Testis (tissue), 3 donors: ENCODE measurements around the gene MRPS2. TPM values are rescaled to one million over a fixed set of nuclear protein-coding genes. Genes with fewer than 3 reads are reported as not detected.

Experiments used
- DNase-seq: peaks from one replicate; pipeline ENCODE4 v3.0.0-alpha.2; 2019
- H3K27ac ChIP-seq, 2 donors: fragments of 200-600 bp; sonication (generic); one replicate each; pipeline ENCODE4 v1.5.1; 2019
- H3K27me3 ChIP-seq: fragments of 200-600 bp; sonication (generic); one replicate; pipeline ENCODE4 v1.5.1; 2019
- H3K36me3 ChIP-seq: fragments of 200-600 bp; sonication (generic); one replicate; pipeline ENCODE4 v1.5.1; 2017; ENCODE audit warnings: low read depth; ENCODE audit errors: missing control alignments
- H3K4me1 ChIP-seq: fragments of 200-600 bp; sonication (generic); one replicate; pipeline ENCODE4 v1.5.1; 2019
- H3K4me3 ChIP-seq, 2 donors: fragments of 200-600 bp; sonication (generic); one replicate each; pipeline ENCODE4 v1.5.1; 2017 to 2019
- H3K9me3 ChIP-seq: fragments of 200-600 bp; sonication (generic); one replicate; pipeline ENCODE4 v1.5.1; 2017
- POLR2A ChIP-seq: fragments of 450-650 bp; IDR thresholded peaks from one replicate; pipeline ENCODE4 v1.6.1; 2017; ENCODE audit warnings: antibody characterized with exemption, mild to moderate bottlenecking, moderate library complexity
- WGBS, 2 donors: methylation state at CpG; one replicate each; pipeline ENCODE4 v1.1.5; 2018; 5-methylcytosine and 5-hydroxymethylcytosine counted together
- intact Hi-C: fragments of 100-400 bp; cut with DNase I; formaldehyde crosslinking; loops from one replicate; pipeline ENCODE4 v1.15.1; 2023; ENCODE audit warnings: low total_unique reads
- polyA plus RNA-seq: library from polyadenylated mRNA; stranded (reverse); fragments of 350-450 nt; fragmentation: Illumina TruSeq; extraction: RNeasy Lipid Tissue Mini Kit (QIAGEN cat#74804); gene quantifications from one replicate; pipeline ENCODE4 v1.2.3, GENCODE V29; 2014; ENCODE audit warnings: low read depth, low replicate concordance; ENCODE audit not compliant: insufficient read depth
- total RNA-seq, 2 donors: library from RNA; depleted of rRNA; stranded (reverse); fragments of >200 nt; gene quantifications; one replicate each; pipeline ENCODE4 v1.2.3, GENCODE V29; 2016
- TF ChIP-seq, protein P1 (sequence below), 3 experiments: fragments of 450-650 bp in 2 of 3; fragments of 200-600 bp in 1 of 3; sonication (generic) in 1 of 3; IDR thresholded peaks; one replicate each; pipeline ENCODE4 v1.5.1; 2016 to 2019; ENCODE audit warnings: antibody characterized with exemption in 3 of 3, mild to moderate bottlenecking in 2 of 3, moderate library complexity in 1 of 3

MRPS2 gene
- total and polyA plus RNA-seq, 3 donors from 2014 or later: 34.7 to 40.4 (median 35.9) TPM

DNA sequence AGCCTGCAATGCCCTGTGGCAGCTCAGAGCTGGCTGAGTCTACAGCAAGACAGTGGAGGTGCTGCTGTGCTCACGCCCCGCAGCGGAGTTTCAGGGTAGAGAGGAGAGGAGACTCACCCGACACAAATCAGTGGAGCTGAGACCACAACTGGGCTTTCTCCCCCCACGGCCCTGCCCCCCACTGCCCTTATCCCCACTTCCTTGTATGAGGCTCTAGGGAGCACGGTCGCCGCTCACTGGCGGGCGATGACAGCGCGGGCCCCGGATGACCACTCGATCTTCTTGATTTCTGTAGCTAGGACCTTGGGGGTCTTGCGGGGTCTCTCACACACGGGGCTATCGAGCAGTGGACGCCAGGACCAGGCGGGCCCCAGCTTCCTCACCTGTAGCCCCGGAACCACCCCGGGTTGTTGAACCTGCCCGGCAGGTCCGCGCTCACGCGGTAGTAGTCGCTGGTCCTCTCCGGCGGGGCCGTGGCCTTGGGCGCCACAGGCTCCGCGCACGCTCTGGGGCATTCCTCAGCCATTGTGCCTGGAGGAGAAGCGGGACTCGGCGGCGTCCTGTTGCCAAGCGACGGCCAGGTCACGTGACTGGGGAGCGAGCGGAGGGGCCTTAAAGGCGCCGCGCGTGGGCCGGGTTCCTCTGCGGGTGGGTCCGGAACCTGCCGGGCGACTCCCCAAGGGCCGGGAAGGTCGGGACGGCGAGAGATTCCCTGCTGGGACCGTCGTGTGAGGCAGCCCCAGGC, 984 bp upstream of the MRPS2 start:
- 2 to 3% methylated on average over 15 to 42 of the region's 58 CpGs for WGBS, 2 donors
- peak overlapping the region; percentile 77 to 90 for H3K4me3 ChIP-seq
- no peaks in the 10 kb centered on the region for H3K27me3 ChIP-seq
- H3K36me3 ChIP-seq: no peaks in the 10 kb centered on the region
- intact Hi-C loops: no loop called here
- peaks cover 12% of the 10 kb centered on the region for H3K4me1 ChIP-seq
- DNase-seq: peak; percentile 97
- H3K27ac ChIP-seq: peak overlapping the region in 1 of 2 donors; percentile 57
- TF ChIP-seq, protein P1, sequence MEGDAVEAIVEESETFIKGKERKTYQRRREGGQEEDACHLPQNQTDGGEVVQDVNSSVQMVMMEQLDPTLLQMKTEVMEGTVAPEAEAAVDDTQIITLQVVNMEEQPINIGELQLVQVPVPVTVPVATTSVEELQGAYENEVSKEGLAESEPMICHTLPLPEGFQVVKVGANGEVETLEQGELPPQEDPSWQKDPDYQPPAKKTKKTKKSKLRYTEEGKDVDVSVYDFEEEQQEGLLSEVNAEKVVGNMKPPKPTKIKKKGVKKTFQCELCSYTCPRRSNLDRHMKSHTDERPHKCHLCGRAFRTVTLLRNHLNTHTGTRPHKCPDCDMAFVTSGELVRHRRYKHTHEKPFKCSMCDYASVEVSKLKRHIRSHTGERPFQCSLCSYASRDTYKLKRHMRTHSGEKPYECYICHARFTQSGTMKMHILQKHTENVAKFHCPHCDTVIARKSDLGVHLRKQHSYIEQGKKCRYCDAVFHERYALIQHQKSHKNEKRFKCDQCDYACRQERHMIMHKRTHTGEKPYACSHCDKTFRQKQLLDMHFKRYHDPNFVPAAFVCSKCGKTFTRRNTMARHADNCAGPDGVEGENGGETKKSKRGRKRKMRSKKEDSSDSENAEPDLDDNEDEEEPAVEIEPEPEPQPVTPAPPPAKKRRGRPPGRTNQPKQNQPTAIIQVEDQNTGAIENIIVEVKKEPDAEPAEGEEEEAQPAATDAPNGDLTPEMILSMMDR (IDR thresholded peaks at IDR 0.05): peak in 1 of 3 experiments; percentile 29
- no peak for TF ChIP-seq POLR2A
- no peaks in the 10 kb centered on the region for H3K9me3 ChIP-seq

DNA sequence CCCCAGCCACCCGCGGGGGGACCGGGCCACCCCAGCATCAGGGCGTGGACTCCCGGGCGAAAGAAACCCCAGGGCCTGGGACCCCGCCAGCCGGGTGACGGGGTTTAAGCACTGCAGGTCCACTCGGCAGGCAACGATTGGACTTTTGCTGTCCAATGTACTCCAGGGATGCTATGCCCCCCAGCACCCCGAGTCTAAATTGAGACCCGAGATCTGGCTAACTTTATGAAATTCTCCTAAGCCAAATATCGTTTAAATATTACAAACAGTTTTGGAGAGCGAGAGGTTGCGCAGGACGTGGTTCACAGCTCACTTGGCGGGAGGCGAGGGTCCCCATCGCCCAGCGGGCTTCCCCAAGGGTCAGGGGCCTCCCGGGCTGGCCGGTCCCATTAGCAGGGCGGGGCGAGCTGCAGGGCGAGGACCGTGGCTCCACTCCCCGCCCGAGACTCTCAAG, 384 bp upstream of the MRPS2 start:
- TF ChIP-seq POLR2A: no peak
- TF ChIP-seq, protein P1 (IDR thresholded peaks at IDR 0.05): no peak
- WGBS, 2 donors: 0 to 1% methylated on average over 11 to 29 of the region's 29 CpGs

DNA sequence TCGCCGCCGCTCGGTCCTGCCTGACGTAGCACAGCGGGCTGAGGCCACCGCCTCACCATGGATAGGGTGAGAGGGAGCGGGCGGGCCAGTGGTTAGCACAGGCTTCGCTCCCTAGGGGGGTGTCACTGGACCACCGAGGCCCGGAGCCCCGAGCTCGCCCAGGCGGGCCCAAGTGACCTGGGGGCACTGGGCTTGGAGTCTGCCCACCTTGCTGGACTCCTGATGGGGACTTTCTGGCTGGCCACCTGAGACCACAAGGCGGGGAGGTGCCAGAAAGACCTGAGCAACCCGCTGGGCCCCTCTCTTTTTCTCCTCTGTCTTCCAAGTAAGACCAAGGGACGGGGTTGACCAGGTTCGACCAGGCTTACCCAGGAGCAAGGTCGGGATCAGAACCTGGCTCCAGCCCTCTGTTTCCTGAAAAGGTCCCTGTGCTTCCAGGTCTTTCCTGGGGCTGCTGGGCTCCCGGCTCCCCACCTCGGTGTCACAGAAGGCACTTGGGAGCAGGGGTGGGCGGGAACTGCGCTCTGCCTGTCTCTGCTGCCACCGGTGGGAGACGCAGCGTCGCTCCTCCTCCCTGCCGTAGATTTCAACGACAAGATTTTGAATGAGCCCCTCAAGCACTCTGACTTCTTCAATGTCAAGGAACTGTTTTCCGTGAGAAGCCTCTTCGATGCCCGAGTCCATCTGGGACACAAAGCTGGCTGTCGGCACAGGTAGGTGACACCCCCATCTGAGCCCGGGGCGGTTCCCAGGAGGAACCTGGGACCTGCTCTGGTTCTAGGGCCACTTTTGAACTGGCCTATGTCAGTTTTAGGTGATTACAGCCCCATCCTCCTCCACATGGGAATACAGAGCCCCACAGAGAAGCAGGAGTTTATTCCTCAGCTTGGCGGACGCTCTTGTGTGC, 1.0 kb downstream of the MRPS2 start:
- peak overlapping the region; percentile 77 to 90 for H3K4me3 ChIP-seq
- no peaks in the 10 kb centered on the region for H3K27me3 ChIP-seq
- WGBS, 2 donors: 39 to 45% methylated on average over 8 to 38 of the region's 38 CpGs
- H3K36me3 ChIP-seq: no peaks in the 10 kb centered on the region
- DNase-seq: no peak
- intact Hi-C loops: no loop called here
- H3K27ac ChIP-seq: peak overlapping the region in 1 of 2 donors; percentile 28
- TF ChIP-seq, protein P1 (IDR thresholded peaks at IDR 0.05): no peak
- TF ChIP-seq POLR2A: no peak
- peaks cover 12% of the 10 kb centered on the region for H3K4me1 ChIP-seq
- H3K9me3 ChIP-seq: no peaks in the 10 kb centered on the region

More for the DNA sequence above, 384 bp upstream of the MRPS2 start:
- Histone ChIP-seq H3K4me1 (peaks cover 12% of the 10 kb centered on the region), H3K9me3 (no peaks in the 10 kb centered on the region), H3K27ac (peak overlapping the region in 1 of 2 donors; percentile 57), H3K36me3 (no peaks in the 10 kb centered on the region), H3K4me3 (peak overlapping the region; percentile 77 to 90), H3K27me3 (no peaks in the 10 kb centered on the region)
- no peak for DNase-seq
- intact Hi-C loops: no loop called here

DNA sequence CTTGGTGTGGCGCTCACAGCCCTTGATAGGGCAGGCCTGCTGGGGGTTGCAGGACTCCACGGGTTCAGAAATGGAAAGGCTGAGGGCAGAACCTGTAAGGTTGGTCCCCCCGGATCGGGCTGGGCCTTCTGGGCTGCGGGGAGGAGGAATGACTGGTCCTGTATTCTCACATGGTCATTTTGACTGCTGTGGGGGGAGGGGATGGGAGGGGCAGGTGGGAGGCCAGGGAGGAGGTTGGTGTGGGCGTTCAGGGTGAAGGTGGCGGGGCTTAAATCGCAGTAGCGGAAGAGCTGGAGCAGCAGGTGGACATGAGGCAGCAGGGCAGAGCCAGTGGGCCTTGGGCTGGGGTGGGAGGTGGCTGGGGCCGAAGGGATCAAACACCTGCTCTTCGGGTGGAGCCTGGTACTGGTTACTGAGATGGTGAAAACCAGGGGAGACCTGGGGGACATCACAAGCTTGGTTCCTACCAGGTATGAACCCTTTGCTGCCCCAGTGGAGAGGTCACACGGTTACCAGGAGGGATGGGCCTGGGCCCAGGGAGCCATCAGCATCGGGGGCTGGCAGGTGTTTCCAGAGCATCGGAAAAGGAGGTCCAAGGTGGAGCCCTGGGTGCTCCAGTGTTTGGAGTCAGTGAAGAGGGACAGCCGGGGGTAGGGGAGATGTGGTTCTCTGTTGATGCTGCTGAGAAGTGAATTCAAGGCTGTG, 1.8 kb downstream of the MRPS2 start:
- TF ChIP-seq POLR2A: no peak
- TF ChIP-seq, protein P1 (IDR thresholded peaks at IDR 0.05): no peak
- DNase-seq: no peak
- intact Hi-C loops: no loop called here
- no peaks in the 10 kb centered on the region for H3K9me3 ChIP-seq
- no peaks in the 10 kb centered on the region for H3K27me3 ChIP-seq
- H3K27ac ChIP-seq: no peak overlapping the region
- no peaks in the 10 kb centered on the region for H3K36me3 ChIP-seq
- 82 to 83% methylated on average over 13 to 15 of the region's 15 CpGs for WGBS, 2 donors
- peaks cover 12% of the 10 kb centered on the region for H3K4me1 ChIP-seq
- H3K4me3 ChIP-seq: no peak overlapping the region
